GM12865 (cell line): ENCODE data around the gene TMEM38A.
"Not testable (repeated sequence)": the region's sequence is repeated elsewhere in the genome, so short reads cannot be mapped to it uniquely, and the experiment has no call there.

Experiments
- DNase-seq: peaks from one replicate; pipeline ENCODE4 v3.0.0; 2010; ENCODE audit warnings: low read depth
- H3K4me3 ChIP-seq: 2 replicates; pipeline ENCODE4 v1.5.1; 2011; ENCODE audit warnings: mild to moderate bottlenecking, low read depth, low read length, control low read depth
- TF ChIP-seq, protein P1 (sequence below): IDR thresholded peaks from 2 replicates; pipeline ENCODE4 v1.5.1; 2011; ENCODE audit warnings: low read length, control low read depth, low read depth, inconsistent platforms; ENCODE audit not compliant: insufficient read depth; ENCODE audit errors: missing control alignments

TMEM38A gene

DNA sequence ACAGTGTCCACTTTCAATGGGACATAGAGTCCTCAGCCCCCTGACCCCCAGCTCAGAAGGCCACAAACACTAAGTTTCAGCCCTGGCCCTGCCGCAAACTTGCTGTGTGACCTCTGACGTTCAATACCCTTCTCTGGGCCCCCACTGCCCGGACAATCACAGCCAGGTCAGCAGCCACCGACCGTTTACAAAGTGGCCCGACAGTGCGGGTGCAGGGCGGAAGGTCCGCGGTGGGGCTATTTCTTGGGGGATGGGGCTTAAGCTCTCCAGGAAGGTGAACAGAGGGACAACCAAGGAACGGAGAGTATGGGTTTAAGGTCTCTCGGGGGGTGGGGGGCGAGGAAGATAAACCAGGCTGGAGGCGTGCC, 1.5 kb upstream of the TMEM38A start:
- H3K4me3 ChIP-seq: peak overlapping the region; percentile 98
- TF ChIP-seq, protein P1, sequence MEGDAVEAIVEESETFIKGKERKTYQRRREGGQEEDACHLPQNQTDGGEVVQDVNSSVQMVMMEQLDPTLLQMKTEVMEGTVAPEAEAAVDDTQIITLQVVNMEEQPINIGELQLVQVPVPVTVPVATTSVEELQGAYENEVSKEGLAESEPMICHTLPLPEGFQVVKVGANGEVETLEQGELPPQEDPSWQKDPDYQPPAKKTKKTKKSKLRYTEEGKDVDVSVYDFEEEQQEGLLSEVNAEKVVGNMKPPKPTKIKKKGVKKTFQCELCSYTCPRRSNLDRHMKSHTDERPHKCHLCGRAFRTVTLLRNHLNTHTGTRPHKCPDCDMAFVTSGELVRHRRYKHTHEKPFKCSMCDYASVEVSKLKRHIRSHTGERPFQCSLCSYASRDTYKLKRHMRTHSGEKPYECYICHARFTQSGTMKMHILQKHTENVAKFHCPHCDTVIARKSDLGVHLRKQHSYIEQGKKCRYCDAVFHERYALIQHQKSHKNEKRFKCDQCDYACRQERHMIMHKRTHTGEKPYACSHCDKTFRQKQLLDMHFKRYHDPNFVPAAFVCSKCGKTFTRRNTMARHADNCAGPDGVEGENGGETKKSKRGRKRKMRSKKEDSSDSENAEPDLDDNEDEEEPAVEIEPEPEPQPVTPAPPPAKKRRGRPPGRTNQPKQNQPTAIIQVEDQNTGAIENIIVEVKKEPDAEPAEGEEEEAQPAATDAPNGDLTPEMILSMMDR: no peak
- DNase-seq: no peak

- peak within 1 kb of the TSS; percentile 98 for H3K4me3 ChIP-seq
- DNase-seq: peak; percentile 99
- TF ChIP-seq, protein P1: no peak
Measured at GRCh38 chr19:16659832-16660708, 869 bp upstream of the TMEM38A start, which contains the start of gene SMIM7. SMIM7 (minus strand) TSS chr19:16660144; CDS start chr19:16660110, 34 bp downstream.

GRCh38 chr19:16661480-16662034, 618 bp downstream of the TMEM38A start:
- peak; percentile 87 for DNase-seq
- peak overlapping the region; percentile 98 for H3K4me3 ChIP-seq
- TF ChIP-seq, protein P1: no peak

- TF ChIP-seq, protein P1: no peak
- no peak overlapping the region for H3K4me3 ChIP-seq
- DNase-seq: no peak
Measured at GRCh38 chr19:16668176-16668575, 7.2 kb downstream of the TMEM38A start.

DNA sequence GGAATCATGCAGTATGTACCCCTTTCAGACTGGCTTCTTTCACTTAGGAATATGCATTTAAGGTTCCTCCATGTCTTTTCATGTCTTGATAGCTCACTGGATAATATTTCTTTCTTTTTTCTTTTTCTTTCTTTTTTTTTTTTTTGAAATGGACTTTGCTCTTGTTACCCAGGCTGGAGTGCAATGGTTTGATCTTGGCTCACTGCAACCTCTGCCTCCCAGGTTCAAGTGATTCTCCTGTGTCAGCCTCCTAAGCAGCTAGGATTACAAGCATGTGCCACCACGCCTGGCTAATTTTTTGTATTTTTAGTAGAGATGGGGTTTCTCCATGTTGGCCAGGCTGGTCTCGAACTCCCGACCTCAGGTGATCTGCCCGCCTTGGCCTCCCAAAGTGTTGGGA, 7.8 kb downstream of the TMEM38A start:
- DNase-seq: not testable (repeated sequence)

GRCh38 chr19:16670291-16670690, 9.4 kb downstream of the TMEM38A start:
- DNase-seq: no peak
- TF ChIP-seq, protein P1: no peak
- no peak overlapping the region for H3K4me3 ChIP-seq

More for the DNA sequence above, 7.8 kb downstream of the TMEM38A start:
- not testable (repeated sequence) for H3K4me3 ChIP-seq

DNA sequence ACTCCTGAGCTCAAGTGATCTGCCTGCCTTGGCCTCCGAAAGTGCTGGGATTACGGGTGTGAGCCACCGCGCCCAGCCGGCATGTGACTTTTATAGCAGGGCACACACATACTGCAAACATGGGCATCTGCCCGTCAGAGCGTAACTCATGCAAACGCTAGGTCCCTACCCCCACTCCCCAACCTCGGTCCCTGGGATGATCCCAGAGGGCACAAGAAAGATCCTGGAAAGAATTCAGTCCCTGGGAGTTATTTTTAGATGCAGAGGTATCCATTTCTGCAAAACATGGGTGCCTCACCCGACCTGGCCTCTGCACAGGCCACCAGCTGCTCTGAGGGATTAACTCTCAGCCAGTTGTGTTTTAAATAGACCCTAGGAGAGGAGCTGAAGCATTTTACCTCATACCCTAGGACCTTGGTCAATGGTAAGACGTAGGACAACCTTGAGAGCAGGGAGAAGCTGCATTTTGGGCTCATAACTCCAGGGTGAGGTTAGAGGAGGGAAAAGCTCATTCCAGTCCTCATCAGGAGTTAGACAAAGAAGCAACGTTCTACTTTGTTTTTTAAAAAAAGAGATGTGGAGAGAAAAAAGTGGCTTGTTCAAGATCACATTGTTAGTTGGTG, 10.8 kb downstream of the TMEM38A start:
- H3K4me3 ChIP-seq: no peak overlapping the region
- no peak for DNase-seq
- TF ChIP-seq, protein P1: no peak
